Activated T-cell treated with anti-CD3 and anti-CD28 coated beads, Interleukin-2, amount 50 U/mL, for 72 hours (primary cell): Measurements from ENCODE around the gene GRXCR2. TPM values are rescaled to one million over a fixed set of nuclear protein-coding genes. Genes with fewer than 3 reads are reported as not detected.
"Not testable (repeated sequence)": the region's sequence is repeated elsewhere in the genome, so short reads cannot be mapped to it uniquely, and the experiment has no call there.

Experiments used
- ATAC-seq, 2 donors: fragments of 150-1000 bp; cut with Tn5 transposase; replicated peaks in 1 of 2; 2 replicates each; pipeline ENCODE4 v1.10.0; 2021; ENCODE audit warnings: moderate library complexity in 2 of 2, mild to moderate bottlenecking in 1 of 2
- DNase-seq, 2 donors: peaks; one replicate each; pipeline ENCODE4 v3.0.0; 2021 to 2022; ENCODE audit warnings: mixed read lengths in 1 of 2
- H3K27ac Mint-ChIP-seq: one replicate; pipeline ENCODE4 v1.8.0; 2022; ENCODE audit warnings: mild to moderate bottlenecking, moderate library complexity, mixed read lengths
- H3K27me3 Mint-ChIP-seq: one replicate; pipeline ENCODE4 v1.8.0; 2022; ENCODE audit warnings: low read depth, mixed read lengths
- H3K36me3 Mint-ChIP-seq, 2 donors: one replicate each; pipeline ENCODE4 v1.8.0; 2022; ENCODE audit warnings: mixed read lengths in 2 of 2, mild to moderate bottlenecking in 1 of 2; ENCODE audit not compliant: insufficient read depth in 2 of 2
- H3K4me1 Mint-ChIP-seq: one replicate; pipeline ENCODE4 v1.8.0; 2022; ENCODE audit warnings: low read depth, mixed read lengths
- H3K4me3 Mint-ChIP-seq, 2 donors: one replicate each; pipeline ENCODE4 v1.8.0; 2022; ENCODE audit warnings: mild to moderate bottlenecking in 2 of 2, mixed read lengths in 2 of 2, moderate library complexity in 2 of 2
- H3K9me3 Mint-ChIP-seq, 2 donors: one replicate each; pipeline ENCODE4 v1.8.0; 2022; ENCODE audit warnings: mixed read lengths in 2 of 2
- total RNA-seq, 2 donors: library from RNA; stranded (reverse); gene quantifications; one replicate each; pipeline ENCODE4 v1.2.3, GENCODE V29; 2022

The GRXCR2 gene
- total RNA-seq, 2 donors from 2014 or later = not detected

- no peak for ATAC-seq
- Mint-ChIP-seq H3K4me1 (peaks cover 9% of the 10 kb centered on the region), H3K36me3 (no peaks in the 10 kb centered on the region), H3K4me3 (no peak overlapping the region), H3K27ac (no peak overlapping the region), H3K9me3 (peaks cover 0 to 1% of the 10 kb centered on the region in 2 donors), H3K27me3 (peaks cover 24% of the 10 kb centered on the region)
- DNase-seq = no peak
These were observed 33.6 kb upstream of the GRXCR2 start for GRCh38 chr5:145906401-145906800.

GRCh38 chr5:145904743-145905142 is 31.9 kb upstream of the GRXCR2 start:
- ATAC-seq (no peak), DNase-seq (no peak)
- Mint-ChIP-seq H3K9me3 (peaks cover 0 to 5% of the 10 kb centered on the region in 2 donors), H3K4me1 (no peaks in the 10 kb centered on the region), H3K27ac (no peak overlapping the region), H3K27me3 (peaks cover 25% of the 10 kb centered on the region), H3K36me3 (no peaks in the 10 kb centered on the region), H3K4me3 (no peak overlapping the region)

- Mint-ChIP-seq H3K9me3 (peaks cover 0 to 5% of the 10 kb centered on the region in 2 donors), H3K27ac (no peak overlapping the region), H3K27me3 (peaks cover 29% of the 10 kb centered on the region), H3K4me3 (no peak overlapping the region), H3K36me3 (no peaks in the 10 kb centered on the region), H3K4me1 (no peaks in the 10 kb centered on the region)
- no peak for DNase-seq
- no peak for ATAC-seq
These were observed 31.1 kb upstream of the GRXCR2 start for GRCh38 chr5:145903867-145904266.

- DNase-seq (no peak), ATAC-seq (no peak)
- H3K4me3 Mint-ChIP-seq = no peak overlapping the region
- H3K4me1 Mint-ChIP-seq = no peaks in the 10 kb centered on the region
- peaks cover 0 to 6% of the 10 kb centered on the region in 2 donors for H3K9me3 Mint-ChIP-seq
- H3K27me3 Mint-ChIP-seq = peaks cover 36% of the 10 kb centered on the region
- H3K27ac Mint-ChIP-seq = no peak overlapping the region
- H3K36me3 Mint-ChIP-seq = no peaks in the 10 kb centered on the region
These were observed 30.3 kb upstream of the GRXCR2 start for GRCh38 chr5:145903113-145903512.

- Mint-ChIP-seq H3K27me3 (peaks cover 43% of the 10 kb centered on the region), H3K27ac (no peak overlapping the region), H3K4me1 (no peaks in the 10 kb centered on the region), H3K36me3 (no peaks in the 10 kb centered on the region), H3K9me3 (peaks cover 2 to 8% of the 10 kb centered on the region in 2 donors), H3K4me3 (no peak overlapping the region)
- DNase-seq (no peak), ATAC-seq (no peak)
These were observed 29.6 kb upstream of the GRXCR2 start for GRCh38 chr5:145902421-145902820.

- Mint-ChIP-seq H3K36me3 (no peaks in the 10 kb centered on the region), H3K4me3 (no peak overlapping the region), H3K4me1 (no peaks in the 10 kb centered on the region), H3K9me3 (peaks cover 2 to 8% of the 10 kb centered on the region in 2 donors), H3K27me3 (peaks cover 25% of the 10 kb centered on the region), H3K27ac (no peak overlapping the region)
- ATAC-seq = no peak
- DNase-seq = no peak
These were observed 25.4 kb upstream of the GRXCR2 start for GRCh38 chr5:145898171-145898570.

GRCh38 chr5:145891378-145891777 is 18.6 kb upstream of the GRXCR2 start:
- H3K36me3 Mint-ChIP-seq, H3K4me1 Mint-ChIP-seq, H3K9me3 Mint-ChIP-seq, DNase-seq, ATAC-seq, H3K27ac Mint-ChIP-seq, H3K4me3 Mint-ChIP-seq: not testable (repeated sequence)
- peaks cover 17% of the 10 kb centered on the region for H3K27me3 Mint-ChIP-seq

GRCh38 chr5:145889611-145890010 is 16.8 kb upstream of the GRXCR2 start:
- Mint-ChIP-seq H3K27ac (no peak overlapping the region), H3K36me3 (peaks cover 3 to 4% of the 10 kb centered on the region in 2 donors), H3K4me3 (no peak overlapping the region), H3K4me1 (no peaks in the 10 kb centered on the region), H3K27me3 (peaks cover 17% of the 10 kb centered on the region), H3K9me3 (peaks cover 3 to 7% of the 10 kb centered on the region in 2 donors)
- DNase-seq (no peak), ATAC-seq (no peak)

- DNase-seq (no peak), ATAC-seq (no peak)
- H3K4me3 Mint-ChIP-seq = no peak overlapping the region
- peaks cover 17% of the 10 kb centered on the region for H3K27me3 Mint-ChIP-seq
- H3K36me3 Mint-ChIP-seq = peaks cover 3 to 4% of the 10 kb centered on the region in 2 donors
- H3K4me1 Mint-ChIP-seq = no peaks in the 10 kb centered on the region
- H3K27ac Mint-ChIP-seq = no peak overlapping the region
- peaks cover 3 to 7% of the 10 kb centered on the region in 2 donors for H3K9me3 Mint-ChIP-seq
These were observed 15.3 kb upstream of the GRXCR2 start for GRCh38 chr5:145887976-145888574.

- ATAC-seq = no peak
- H3K36me3 Mint-ChIP-seq = peaks cover 3 to 4% of the 10 kb centered on the region in 2 donors
- H3K4me3 Mint-ChIP-seq = no peak overlapping the region
- no peaks in the 10 kb centered on the region for H3K4me1 Mint-ChIP-seq
- no peak overlapping the region for H3K27ac Mint-ChIP-seq
- H3K9me3 Mint-ChIP-seq = peaks cover 4 to 7% of the 10 kb centered on the region in 2 donors
- no peak for DNase-seq
- peaks cover 13% of the 10 kb centered on the region for H3K27me3 Mint-ChIP-seq
These were observed 14.4 kb upstream of the GRXCR2 start for GRCh38 chr5:145887217-145887616.

GRCh38 chr5:145874765-145875164 is 2.0 kb upstream of the GRXCR2 start:
- no peaks in the 10 kb centered on the region for H3K4me1 Mint-ChIP-seq
- H3K27me3 Mint-ChIP-seq = peaks cover 45% of the 10 kb centered on the region
- no peak overlapping the region for H3K27ac Mint-ChIP-seq
- H3K36me3 Mint-ChIP-seq = no peaks in the 10 kb centered on the region
- no peak for ATAC-seq
- DNase-seq = no peak
- H3K4me3 Mint-ChIP-seq = no peak overlapping the region
- H3K9me3 Mint-ChIP-seq = peaks cover 2 to 6% of the 10 kb centered on the region in 2 donors

- no peak overlapping the region for H3K27ac Mint-ChIP-seq
- ATAC-seq (no peak), DNase-seq (no peak)
- H3K4me3 Mint-ChIP-seq = no peak overlapping the region
- H3K4me1 Mint-ChIP-seq = no peaks in the 10 kb centered on the region
- H3K27me3 Mint-ChIP-seq = peaks cover 34% of the 10 kb centered on the region
- no peaks in the 10 kb centered on the region for H3K36me3 Mint-ChIP-seq
- H3K9me3 Mint-ChIP-seq = peaks cover 2 to 3% of the 10 kb centered on the region in 2 donors
These were observed 328 bp downstream of the GRXCR2 start for GRCh38 chr5:145872486-145872885.

- ATAC-seq = no peak
- H3K9me3 Mint-ChIP-seq = peaks cover 2 to 3% of the 10 kb centered on the region in 2 donors
- H3K27me3 Mint-ChIP-seq = peaks cover 31% of the 10 kb centered on the region
- H3K27ac Mint-ChIP-seq = no peak overlapping the region
- no peak for DNase-seq
- H3K4me1 Mint-ChIP-seq = no peaks in the 10 kb centered on the region
- H3K4me3 Mint-ChIP-seq = no peak overlapping the region
- no peaks in the 10 kb centered on the region for H3K36me3 Mint-ChIP-seq
These were observed 3.1 kb downstream of the GRXCR2 start for GRCh38 chr5:145869753-145870152.

GRCh38 chr5:145867806-145868205 is 5.0 kb downstream of the GRXCR2 start:
- H3K4me1 Mint-ChIP-seq = no peaks in the 10 kb centered on the region
- no peak for ATAC-seq
- H3K36me3 Mint-ChIP-seq = no peaks in the 10 kb centered on the region
- H3K27me3 Mint-ChIP-seq = peaks cover 18% of the 10 kb centered on the region
- no peak overlapping the region for H3K27ac Mint-ChIP-seq
- H3K4me3 Mint-ChIP-seq = no peak overlapping the region
- peaks cover 2 to 3% of the 10 kb centered on the region in 2 donors for H3K9me3 Mint-ChIP-seq
- DNase-seq = no peak
